ENCODE results near the gene CCDC178. TPM values are rescaled to one million over a fixed set of nuclear protein-coding genes. Genes with fewer than 3 reads are reported as not detected.

CCDC178 gene
- total RNA-seq, 2 donors from 2014 or later = 0.22 to 0.29 TPM

- no peaks in the 10 kb centered on the region for H3K36me3 ChIP-seq (ENCODE audit: control insufficient read depth, insufficient read depth, low read length)
- H3K4me3 ChIP-seq (ENCODE audit: low read length) = no peak overlapping the region
- Mint-ChIP-seq H3K27me3 (ENCODE audit: insufficient read depth) (no peaks in the 10 kb centered on the region), H3K36me3 (ENCODE audit: low read depth) (no peaks in the 10 kb centered on the region), H3K4me1 (peaks cover 2% of the 10 kb centered on the region), H3K27ac (no peak overlapping the region), H3K4me3 (no peak overlapping the region), H3K9me3 (peaks cover 11% of the 10 kb centered on the region)
- H3K4me1 ChIP-seq (ENCODE audit: control insufficient read depth, insufficient read depth, low read length) = no peaks in the 10 kb centered on the region
- H3K9ac ChIP-seq (ENCODE audit: extremely low read depth, low read length, poor library complexity, severe bottlenecking) = no peak overlapping the region
- no peaks in the 10 kb centered on the region for H3K9me3 ChIP-seq (ENCODE audit: control insufficient read depth, low read length)
- 79 to 82% methylated on average over 2 to 3 of the region's 3 CpGs for WGBS, 2 experiments (ENCODE audit: insufficient coverage in 1 of 2, insufficient read length in 1 of 2)
- DNase-seq = no peak
- no peak for TF ChIP-seq CTCF (conservative IDR thresholded peaks at IDR 0.05)
- H3K27ac ChIP-seq (ENCODE audit: low read depth, low read length) = no peak overlapping the region
- no peaks in the 10 kb centered on the region for H3K27me3 ChIP-seq (ENCODE audit: control insufficient read depth, insufficient read depth, low read length, poor library complexity, severe bottlenecking)
Observed at GRCh38 chr18:33304277-33304676, 136.2 kb downstream of the CCDC178 start.

GRCh38 chr18:33291539-33291938, 149.0 kb downstream of the CCDC178 start:
- 67 to 92% methylated on average over 1 of the region's 1 CpG for WGBS, 2 experiments (ENCODE audit: insufficient coverage in 1 of 2, insufficient read length in 1 of 2)
- no peaks in the 10 kb centered on the region for H3K4me1 ChIP-seq (ENCODE audit: control insufficient read depth, insufficient read depth, low read length)
- Mint-ChIP-seq H3K27ac (no peak overlapping the region), H3K9me3 (no peaks in the 10 kb centered on the region), H3K4me3 (no peak overlapping the region), H3K4me1 (no peaks in the 10 kb centered on the region), H3K27me3 (ENCODE audit: insufficient read depth) (no peaks in the 10 kb centered on the region), H3K36me3 (ENCODE audit: low read depth) (no peaks in the 10 kb centered on the region)
- no peaks in the 10 kb centered on the region for H3K27me3 ChIP-seq (ENCODE audit: control insufficient read depth, insufficient read depth, low read length, poor library complexity, severe bottlenecking)
- no peak overlapping the region for H3K9ac ChIP-seq (ENCODE audit: extremely low read depth, low read length, poor library complexity, severe bottlenecking)
- no peaks in the 10 kb centered on the region for H3K9me3 ChIP-seq (ENCODE audit: control insufficient read depth, low read length)
- H3K27ac ChIP-seq (ENCODE audit: low read depth, low read length) = no peak overlapping the region
- H3K4me3 ChIP-seq (ENCODE audit: low read length) = no peak overlapping the region
- H3K36me3 ChIP-seq (ENCODE audit: control insufficient read depth, insufficient read depth, low read length) = no peaks in the 10 kb centered on the region
- no peak for TF ChIP-seq CTCF (conservative IDR thresholded peaks at IDR 0.05)
- DNase-seq = no peak

- no peak overlapping the region for H3K4me3 ChIP-seq (ENCODE audit: low read length)
- Mint-ChIP-seq H3K4me1 (no peaks in the 10 kb centered on the region), H3K27ac (no peak overlapping the region), H3K27me3 (ENCODE audit: insufficient read depth) (no peaks in the 10 kb centered on the region), H3K36me3 (ENCODE audit: low read depth) (no peaks in the 10 kb centered on the region), H3K9me3 (no peaks in the 10 kb centered on the region), H3K4me3 (no peak overlapping the region)
- no peak overlapping the region for H3K27ac ChIP-seq (ENCODE audit: low read depth, low read length)
- no peak for DNase-seq
- no peaks in the 10 kb centered on the region for H3K27me3 ChIP-seq (ENCODE audit: control insufficient read depth, insufficient read depth, low read length, poor library complexity, severe bottlenecking)
- no peaks in the 10 kb centered on the region for H3K36me3 ChIP-seq (ENCODE audit: control insufficient read depth, insufficient read depth, low read length)
- H3K9me3 ChIP-seq (ENCODE audit: control insufficient read depth, low read length) = no peaks in the 10 kb centered on the region
- no peaks in the 10 kb centered on the region for H3K4me1 ChIP-seq (ENCODE audit: control insufficient read depth, insufficient read depth, low read length)
- no peak overlapping the region for H3K9ac ChIP-seq (ENCODE audit: extremely low read depth, low read length, poor library complexity, severe bottlenecking)
- WGBS, 2 experiments (ENCODE audit: insufficient coverage in 1 of 2, insufficient read length in 1 of 2) = 96% methylated on average over 3 of the region's 3 CpGs; no CpG with 5 or more reads in 1 of the 2 experiments
- TF ChIP-seq CTCF (conservative IDR thresholded peaks at IDR 0.05) = no peak
Observed at GRCh38 chr18:33288082-33288716, 152.3 kb downstream of the CCDC178 start.

Data from endodermal cell (in vitro differentiated cells).